ENCODE data around the gene CSF2RB.

CSF2RB gene

GRCh38 chr22:36913427-36914389 is at the start of gene CSF2RB:
Gene CSF2RB, plus strand, starts transcription at chr22:36913628. Its CDS starts 8,580 bp downstream, at chr22:36922208.
- DNase-seq: no peak

- DNase-seq: no peak
Measured at GRCh38 chr22:36863979-36864378, 49.4 kb upstream of the CSF2RB start.

- DNase-seq: no peak
Measured at GRCh38 chr22:36864454-36865215, 48.8 kb upstream of the CSF2RB start.

GRCh38 chr22:36865346-36865745 is 48.1 kb upstream of the CSF2RB start:
- DNase-seq: no peak

- no peak for DNase-seq
Measured at GRCh38 chr22:36867695-36868094, 45.7 kb upstream of the CSF2RB start.

- no peak for DNase-seq
Measured at GRCh38 chr22:36868546-36869181, 44.8 kb upstream of the CSF2RB start.

- no peak for DNase-seq
Measured at GRCh38 chr22:36870250-36870649, 43.2 kb upstream of the CSF2RB start.

- no peak for DNase-seq
Measured at GRCh38 chr22:36871669-36872081, 41.8 kb upstream of the CSF2RB start.

- no peak for DNase-seq
Measured at GRCh38 chr22:36872084-36872483, 41.3 kb upstream of the CSF2RB start.

GRCh38 chr22:36872866-36873498 is 40.4 kb upstream of the CSF2RB start:
- DNase-seq: no peak

- DNase-seq: no peak
Measured at GRCh38 chr22:36873614-36874308, 39.7 kb upstream of the CSF2RB start.

- DNase-seq: no peak
Measured at GRCh38 chr22:36874309-36874696, 39.1 kb upstream of the CSF2RB start.

- no peak for DNase-seq
Measured at GRCh38 chr22:36874736-36875135, 38.7 kb upstream of the CSF2RB start.

GRCh38 chr22:36875741-36876140 is 37.7 kb upstream of the CSF2RB start:
- no peak for DNase-seq

GRCh38 chr22:36879775-36880174 is 33.7 kb upstream of the CSF2RB start:
- DNase-seq: no peak

- DNase-seq: no peak
Measured at GRCh38 chr22:36881504-36882245, 31.8 kb upstream of the CSF2RB start.

- DNase-seq: no peak
Measured at GRCh38 chr22:36884349-36885158, 28.9 kb upstream of the CSF2RB start.

GRCh38 chr22:36885474-36885873 is 28.0 kb upstream of the CSF2RB start:
- no peak for DNase-seq

- no peak for DNase-seq
Measured at GRCh38 chr22:36886016-36886415, 27.4 kb upstream of the CSF2RB start.

GRCh38 chr22:36887162-36887561 is 26.3 kb upstream of the CSF2RB start:
- DNase-seq: no peak

GRCh38 chr22:36891646-36892045 is 21.8 kb upstream of the CSF2RB start:
- no peak for DNase-seq

Data from cerebellar nuclear complex (tissue), 1 donor.